ENCODE measurements around the gene CFAP119. TPM values are rescaled to one million over a fixed set of nuclear protein-coding genes. Genes with fewer than 3 reads are reported as not detected.
A peak's percentile ranks its signal among the peaks of the same experiment; 100 is the strongest.

The CFAP119 gene
- total and polyA plus RNA-seq, 9 of the 15 experiments (the other 6 are each of a cell fraction or from before 2014, with no cell fraction given), result 5.5 to 33.7 (median 9.6) TPM

DNA sequence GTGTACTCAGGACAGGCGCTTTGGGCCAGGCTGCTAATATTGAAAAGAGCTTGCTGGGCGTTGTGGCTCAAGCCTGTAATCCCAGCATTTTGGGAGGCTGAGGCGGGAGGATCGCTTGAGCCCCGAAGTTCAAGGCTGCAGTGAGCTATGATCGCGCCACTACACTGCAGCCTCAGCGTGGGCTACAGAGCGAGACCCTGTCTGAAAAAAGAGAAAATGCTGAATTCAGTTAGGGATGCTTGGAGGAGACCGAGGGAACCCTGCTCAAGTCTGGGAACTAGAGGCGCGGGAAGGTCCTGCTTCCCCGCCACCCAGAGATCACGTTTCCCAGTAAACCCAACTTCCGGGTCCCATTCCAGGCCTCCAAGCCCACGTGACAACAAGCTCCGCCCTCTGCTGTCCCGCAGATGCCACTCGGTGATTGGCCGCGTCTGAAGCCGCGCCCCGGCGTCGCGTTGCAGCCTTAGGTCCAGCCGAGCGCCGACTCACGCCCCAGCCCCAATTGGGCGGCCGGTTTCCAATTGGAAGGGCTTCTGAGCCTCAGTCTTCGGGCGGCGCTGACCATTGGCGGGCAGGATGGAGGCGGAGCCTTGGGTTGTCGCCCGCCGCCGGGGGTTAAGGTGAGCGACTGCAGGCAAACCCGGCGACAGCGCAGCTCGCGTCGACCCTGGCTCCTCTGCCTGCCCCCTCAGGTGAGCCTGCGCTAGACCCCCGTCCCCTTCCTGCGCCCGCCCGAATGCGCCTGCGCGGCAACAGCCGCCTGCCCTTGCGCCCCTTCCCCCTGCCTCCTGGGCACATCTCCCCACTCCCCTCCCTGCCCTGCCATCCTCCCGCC is 13.8 kb downstream of the CFAP119 start, which contains the start of gene PHKG2 (continued):
- TF ChIP-seq, protein P1, sequence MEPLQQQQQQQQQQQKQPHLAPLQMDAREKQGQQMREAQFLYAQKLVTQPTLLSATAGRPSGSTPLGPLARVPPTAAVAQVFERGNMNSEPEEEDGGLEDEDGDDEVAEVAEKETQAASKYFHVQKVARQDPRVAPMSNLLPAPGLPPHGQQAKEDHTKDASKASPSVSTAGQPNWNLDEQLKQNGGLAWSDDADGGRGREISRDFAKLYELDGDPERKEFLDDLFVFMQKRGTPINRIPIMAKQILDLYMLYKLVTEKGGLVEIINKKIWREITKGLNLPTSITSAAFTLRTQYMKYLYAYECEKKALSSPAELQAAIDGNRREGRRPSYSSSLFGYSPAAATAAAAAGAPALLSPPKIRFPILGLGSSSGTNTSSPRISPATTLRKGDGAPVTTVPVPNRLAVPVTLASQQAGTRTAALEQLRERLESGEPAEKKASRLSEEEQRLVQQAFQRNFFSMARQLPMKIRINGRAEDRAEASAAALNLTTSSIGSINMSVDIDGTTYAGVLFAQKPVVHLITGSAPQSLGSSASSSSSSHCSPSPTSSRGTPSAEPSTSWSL (CRISPR knock-in tag; IDR thresholded peaks at IDR 0.05; ENCODE audit: borderline replicate concordance), result no peak
- no peak for TF ChIP-seq PRMT5 (CRISPR knock-in tag; IDR thresholded peaks at IDR 0.05)
- TF ChIP-seq, protein P2, sequence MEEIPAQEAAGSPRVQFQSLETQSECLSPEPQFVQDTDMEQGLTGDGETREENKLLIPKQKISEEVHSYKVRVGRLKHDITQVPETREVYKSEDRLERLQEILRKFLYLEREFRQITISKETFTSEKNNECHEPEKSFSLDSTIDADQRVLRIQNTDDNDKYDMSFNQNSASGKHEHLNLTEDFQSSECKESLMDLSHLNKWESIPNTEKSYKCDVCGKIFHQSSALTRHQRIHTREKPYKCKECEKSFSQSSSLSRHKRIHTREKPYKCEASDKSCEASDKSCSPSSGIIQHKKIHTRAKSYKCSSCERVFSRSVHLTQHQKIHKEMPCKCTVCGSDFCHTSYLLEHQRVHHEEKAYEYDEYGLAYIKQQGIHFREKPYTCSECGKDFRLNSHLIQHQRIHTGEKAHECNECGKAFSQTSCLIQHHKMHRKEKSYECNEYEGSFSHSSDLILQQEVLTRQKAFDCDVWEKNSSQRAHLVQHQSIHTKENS (CRISPR knock-in tag; IDR thresholded peaks at IDR 0.05), result no peak
- TF ChIP-seq TSC22D4 (tag; IDR thresholded peaks at IDR 0.05), result no peak
- TF ChIP-seq ZKSCAN8 (CRISPR knock-in tag; IDR thresholded peaks at IDR 0.05), result no peak
- TF ChIP-seq KAT8 (IDR thresholded peaks at IDR 0.05; ENCODE audit: low read depth), result no peak
- TF ChIP-seq SMAD3 (CRISPR knock-in tag; conservative IDR thresholded peaks at IDR 0.05), result 0 out of 2 replicates have a peak, but pooled peaks have one; percentile 51
- peak; percentile 66 for TF ChIP-seq MEIS2 (IDR thresholded peaks at IDR 0.05; ENCODE audit: partially characterized antibody)
- no peak for TF ChIP-seq IFI16 (CRISPR knock-in tag; IDR thresholded peaks at IDR 0.05)
- no peak for TF ChIP-seq HDAC6 (IDR thresholded peaks at IDR 0.05; ENCODE audit: low read depth, low read length)
- no peak for TF ChIP-seq MYBL2 (IDR thresholded peaks at IDR 0.05; ENCODE audit: low read depth)
- TF ChIP-seq MYBL2 (CRISPR knock-in tag; IDR thresholded peaks at IDR 0.05; ENCODE audit: borderline replicate concordance), result no peak
- TF ChIP-seq RNF2 (IDR thresholded peaks at IDR 0.05), result no peak
- TF ChIP-seq RBM34 (IDR thresholded peaks at IDR 0.05; ENCODE audit: borderline replicate concordance, insufficient read depth, low read length), result peak; percentile 49; the same call in 1 of the 2 replicates
- TF ChIP-seq, protein P3, sequence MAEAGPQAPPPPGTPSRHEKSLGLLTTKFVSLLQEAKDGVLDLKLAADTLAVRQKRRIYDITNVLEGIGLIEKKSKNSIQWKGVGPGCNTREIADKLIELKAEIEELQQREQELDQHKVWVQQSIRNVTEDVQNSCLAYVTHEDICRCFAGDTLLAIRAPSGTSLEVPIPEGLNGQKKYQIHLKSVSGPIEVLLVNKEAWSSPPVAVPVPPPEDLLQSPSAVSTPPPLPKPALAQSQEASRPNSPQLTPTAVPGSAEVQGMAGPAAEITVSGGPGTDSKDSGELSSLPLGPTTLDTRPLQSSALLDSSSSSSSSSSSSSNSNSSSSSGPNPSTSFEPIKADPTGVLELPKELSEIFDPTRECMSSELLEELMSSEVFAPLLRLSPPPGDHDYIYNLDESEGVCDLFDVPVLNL (CRISPR knock-in tag; IDR thresholded peaks at IDR 0.05; ENCODE audit: low read depth), result no peak
- TF ChIP-seq OTX1 (CRISPR knock-in tag; IDR thresholded peaks at IDR 0.05), result peak; percentile 79; the same call in 1 of the 2 replicates
- no peak for TF ChIP-seq ZNF12 (CRISPR knock-in tag; IDR thresholded peaks at IDR 0.05)
- no peak for TF ChIP-seq NR1H2 (CRISPR knock-in tag; IDR thresholded peaks at IDR 0.05)
- TF ChIP-seq NCOA6 (IDR thresholded peaks at IDR 0.05), result no peak
- no peak for TF ChIP-seq ILK (tag; IDR thresholded peaks at IDR 0.05; ENCODE audit: borderline replicate concordance, low read depth)
- TF ChIP-seq ERF (CRISPR knock-in tag; IDR thresholded peaks at IDR 0.05), result peak; percentile 77; the same call in 1 of the 2 replicates
- no peak for TF ChIP-seq ZC3H8 (IDR thresholded peaks at IDR 0.05)
- TF ChIP-seq TCF7L2 (IDR thresholded peaks at IDR 0.05; ENCODE audit: low read depth, low read length), result no peak
- TF ChIP-seq BRF1 (IDR thresholded peaks at IDR 0.05; ENCODE audit: borderline replicate concordance, extremely low read depth, insufficient read length), result no peak
- TF ChIP-seq CREM (IDR thresholded peaks at IDR 0.05; ENCODE audit: low read depth), result peak; percentile 83
- TF ChIP-seq CHCHD3 (CRISPR knock-in tag; IDR thresholded peaks at IDR 0.05), result no peak
- TF ChIP-seq MTA2 (IDR thresholded peaks at IDR 0.05; ENCODE audit: low read depth), result no peak
- TF ChIP-seq ZNF589 (CRISPR knock-in tag; IDR thresholded peaks at IDR 0.05; ENCODE audit: low read depth), result no peak

All from K562 (cell line).